HG02938 (cell line): ENCODE measurements around the gene FGFR2.
"Not testable (repeated sequence)": the region's sequence is repeated elsewhere in the genome, so short reads cannot be mapped to it uniquely, and the experiment has no call there.

Source experiments
- ATAC-seq: cut with Tn5 transposase; IDR thresholded peaks from one replicate; pipeline ENCODE4 v1.9.1; 2021; ENCODE audit warnings: mild to moderate bottlenecking, moderate library complexity; ENCODE audit not compliant: unreplicated experiment

FGFR2 gene

DNA sequence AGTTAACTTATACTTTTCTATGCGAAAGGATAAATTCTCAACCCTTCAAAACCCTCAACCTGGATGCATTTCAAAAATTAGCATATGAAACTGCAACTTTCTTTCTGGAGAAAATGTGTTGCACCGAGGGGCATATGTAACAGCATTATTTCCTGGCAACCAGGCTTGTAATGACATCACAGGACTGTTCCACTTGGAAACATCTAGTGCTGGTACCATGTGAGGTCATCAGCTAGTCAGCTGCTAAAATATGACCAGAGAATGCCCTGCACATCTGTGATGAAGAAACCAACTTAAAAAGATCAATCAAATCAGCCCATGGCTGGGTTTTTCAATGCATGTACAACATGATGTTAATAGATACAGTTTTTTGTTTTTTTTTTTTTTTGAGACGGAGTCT, 40.0 kb downstream of the FGFR2 start:
- ATAC-seq = no peak

DNA sequence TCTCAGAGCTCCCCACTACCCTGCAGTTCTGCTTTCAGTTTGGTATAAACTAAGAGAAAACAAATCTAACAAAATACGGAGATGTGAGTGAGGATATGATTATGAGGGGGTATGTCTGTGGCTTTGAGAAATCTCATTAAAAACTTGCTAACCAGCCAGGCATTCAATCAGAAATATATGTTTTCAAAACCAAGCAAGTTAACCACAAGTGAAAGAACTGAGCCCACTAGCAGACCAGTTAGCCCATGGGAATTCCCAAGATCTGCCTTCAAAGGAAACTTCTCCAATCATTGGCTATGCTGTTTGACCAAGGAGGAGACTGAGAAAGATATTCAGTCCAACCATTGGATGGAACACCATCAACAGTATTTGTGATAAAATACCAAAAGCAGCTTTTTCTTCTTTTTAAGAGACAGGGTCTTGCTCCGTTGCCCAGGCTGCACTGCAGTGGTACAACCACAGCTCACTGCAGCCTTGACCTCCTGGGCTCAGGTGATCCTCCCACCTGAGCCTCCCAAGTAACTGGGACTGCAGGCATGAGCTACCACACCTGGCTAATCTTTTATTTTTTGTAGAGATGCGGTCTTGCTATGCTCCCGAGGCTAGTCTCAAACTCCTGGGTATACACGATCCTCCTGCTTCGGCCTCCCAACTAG, 41.2 kb downstream of the FGFR2 start:
- no peak for ATAC-seq

DNA sequence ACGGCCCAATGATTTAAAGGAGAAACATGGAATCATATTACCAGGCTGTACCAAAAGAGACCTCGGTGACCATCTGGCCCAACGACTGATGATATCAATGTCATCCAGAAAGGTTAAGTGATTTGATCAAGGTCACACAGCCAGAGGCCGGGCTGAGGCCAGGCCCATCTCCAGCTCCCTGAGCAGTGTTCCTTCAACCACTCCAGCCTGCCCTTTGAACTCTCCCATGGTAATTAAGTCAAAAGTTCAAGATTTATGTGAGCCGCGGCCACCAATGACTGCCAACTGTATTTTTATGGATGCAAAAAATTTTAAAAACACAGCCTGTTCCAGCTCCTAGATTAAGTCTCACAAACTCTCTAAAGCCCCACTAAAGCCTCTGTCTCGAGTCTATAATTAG, 41.8 kb downstream of the FGFR2 start:
- ATAC-seq = no peak

DNA sequence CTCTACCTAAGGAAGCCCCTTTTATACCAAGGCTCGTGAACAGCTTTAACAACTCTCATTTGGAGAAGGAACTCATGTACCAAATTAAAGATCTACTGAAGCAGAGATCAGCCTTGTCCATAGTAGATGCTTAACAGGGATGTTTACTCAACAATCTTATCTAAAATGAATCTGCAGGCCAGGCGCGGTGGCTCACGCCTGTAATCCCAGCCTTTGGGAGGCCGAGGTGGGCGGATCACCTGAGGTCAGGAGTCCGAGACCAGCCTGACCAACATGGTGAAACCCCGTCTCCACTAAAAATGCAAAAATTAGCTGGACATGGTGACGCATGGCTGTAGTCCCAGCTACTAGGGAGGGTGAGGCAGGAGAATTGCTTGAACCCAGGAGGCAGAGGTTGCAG, 43.3 kb downstream of the FGFR2 start:
- not testable (repeated sequence) for ATAC-seq

DNA sequence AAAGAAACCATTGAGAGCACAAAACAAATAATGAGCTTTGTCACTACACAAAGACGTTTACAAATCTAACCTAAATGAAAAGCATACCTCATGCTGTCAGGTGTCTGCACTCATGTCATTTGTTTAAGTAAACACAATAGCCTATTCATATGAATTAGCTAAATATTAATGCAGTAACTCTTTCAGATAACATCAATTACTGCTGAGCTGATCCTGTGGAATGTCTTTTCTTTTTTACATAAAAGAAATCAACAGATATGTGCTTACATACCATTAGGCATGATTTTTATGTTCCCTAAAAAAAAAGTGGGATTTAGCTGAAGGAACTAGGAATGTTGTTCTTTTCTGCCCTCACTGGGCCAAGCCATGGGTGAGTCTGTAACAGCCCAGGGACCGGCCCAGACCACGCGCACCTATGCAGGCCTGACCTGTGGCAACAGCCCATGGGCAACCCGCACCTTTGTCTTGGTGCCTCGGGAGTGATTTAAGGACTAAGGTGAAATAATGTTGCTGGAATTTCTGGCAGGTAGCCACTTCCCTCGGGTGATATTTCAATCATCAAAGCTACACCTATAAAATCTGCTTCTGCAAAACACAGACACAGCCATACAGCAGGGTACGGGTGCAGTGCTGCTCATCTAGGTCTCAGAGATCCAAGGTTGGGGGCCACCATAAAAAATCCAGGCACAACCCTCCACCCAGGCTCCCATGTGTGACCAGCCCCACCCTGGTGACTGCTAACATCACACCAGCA, 44.6 kb downstream of the FGFR2 start:
- ATAC-seq = no peak

DNA sequence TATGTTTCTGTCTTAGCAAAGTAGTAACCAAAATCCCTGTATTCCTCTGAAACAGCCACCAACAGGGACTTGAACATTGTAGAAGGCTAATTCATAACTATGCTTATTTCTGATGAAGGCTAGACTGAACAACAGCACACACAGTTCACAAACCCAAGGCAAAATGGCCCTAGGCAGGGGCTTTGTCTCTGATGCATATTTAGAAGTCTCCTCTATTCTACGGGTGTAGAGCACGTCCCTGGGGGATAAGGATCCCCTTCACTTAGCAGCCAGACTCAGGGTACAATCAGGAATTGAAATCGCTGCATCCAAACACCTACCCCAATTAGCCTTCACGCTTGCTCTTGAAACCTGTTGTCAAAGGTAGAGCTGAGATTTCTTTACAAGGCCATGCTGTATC, 45.5 kb downstream of the FGFR2 start:
- ATAC-seq = no peak

DNA sequence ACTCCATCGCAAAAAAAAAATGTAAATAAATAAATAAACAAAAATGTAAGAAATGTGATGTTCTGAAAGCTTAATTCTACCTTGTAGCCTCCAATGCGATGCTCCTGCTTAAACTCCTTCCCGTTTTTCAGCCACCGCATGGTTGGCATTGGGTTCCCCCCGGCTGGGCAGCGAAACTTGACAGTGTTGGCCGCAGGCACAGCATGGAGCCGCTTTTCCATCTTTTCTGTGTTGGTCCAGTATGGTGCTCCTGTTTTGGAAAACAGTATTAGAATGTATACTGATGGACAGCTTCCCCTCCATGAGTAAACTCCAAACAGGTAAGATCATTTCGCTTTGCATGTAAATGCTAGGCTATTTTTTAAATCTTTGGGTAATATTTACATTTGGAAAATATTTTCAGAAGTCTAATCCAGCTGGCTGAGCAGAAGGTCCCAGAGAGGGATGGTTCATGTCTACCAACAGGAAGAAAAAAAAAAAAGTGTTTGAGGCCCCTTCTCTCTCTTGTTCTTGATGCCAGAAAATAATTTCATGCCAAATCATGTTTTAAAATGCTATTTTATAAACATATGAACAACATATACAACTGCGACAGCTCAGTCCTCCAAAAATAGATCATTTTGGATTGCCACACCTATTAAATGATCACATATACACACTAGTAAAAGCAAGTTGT, 46.9 kb downstream of the FGFR2 start:
- no peak for ATAC-seq

DNA sequence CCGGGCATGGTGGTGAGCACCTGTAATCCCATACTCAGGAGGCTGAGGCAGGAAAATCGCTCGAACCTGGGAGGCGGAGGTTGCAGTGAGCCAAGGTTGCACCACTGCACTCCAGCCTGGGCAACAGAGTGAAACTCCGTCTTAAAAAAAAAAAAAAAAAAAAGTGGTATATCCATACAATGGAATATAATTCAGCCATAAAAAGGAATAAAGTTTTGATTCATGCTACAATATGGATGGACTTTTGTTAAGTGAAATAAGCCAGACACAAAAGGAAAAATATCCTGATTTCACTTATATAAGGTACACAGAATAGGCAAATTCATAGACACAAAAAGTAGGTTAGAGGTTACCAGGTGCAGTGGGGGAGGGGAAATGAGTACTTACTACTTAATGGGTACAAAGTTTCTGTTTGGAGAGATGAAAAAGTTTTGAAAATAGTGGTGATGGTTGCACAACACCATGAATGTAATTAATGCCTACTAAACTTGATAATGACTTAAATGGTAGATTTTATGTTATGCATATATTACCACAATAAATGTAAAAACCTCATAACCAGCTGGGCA, 53.9 kb downstream of the FGFR2 start:
- ATAC-seq = no peak

DNA sequence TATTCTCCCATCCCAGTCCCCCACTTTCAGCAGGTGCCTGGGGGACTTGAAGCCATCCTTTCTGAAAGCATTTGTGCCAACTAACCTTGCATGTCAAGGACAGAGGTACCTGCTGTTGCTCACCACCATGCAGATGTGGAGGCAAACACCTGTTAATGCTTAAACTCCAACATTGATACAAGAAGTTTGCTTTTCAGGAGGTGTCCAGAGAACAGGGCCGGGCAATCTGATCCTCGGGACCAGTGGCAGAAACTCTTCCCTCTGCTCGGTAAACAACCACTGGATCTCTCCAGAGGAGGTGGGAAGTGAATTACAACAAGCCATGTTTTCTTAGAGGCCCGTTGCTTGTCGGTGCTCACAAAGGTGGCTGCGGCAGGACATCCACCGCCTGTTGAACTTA, 54.7 kb downstream of the FGFR2 start:
- ATAC-seq = no peak

DNA sequence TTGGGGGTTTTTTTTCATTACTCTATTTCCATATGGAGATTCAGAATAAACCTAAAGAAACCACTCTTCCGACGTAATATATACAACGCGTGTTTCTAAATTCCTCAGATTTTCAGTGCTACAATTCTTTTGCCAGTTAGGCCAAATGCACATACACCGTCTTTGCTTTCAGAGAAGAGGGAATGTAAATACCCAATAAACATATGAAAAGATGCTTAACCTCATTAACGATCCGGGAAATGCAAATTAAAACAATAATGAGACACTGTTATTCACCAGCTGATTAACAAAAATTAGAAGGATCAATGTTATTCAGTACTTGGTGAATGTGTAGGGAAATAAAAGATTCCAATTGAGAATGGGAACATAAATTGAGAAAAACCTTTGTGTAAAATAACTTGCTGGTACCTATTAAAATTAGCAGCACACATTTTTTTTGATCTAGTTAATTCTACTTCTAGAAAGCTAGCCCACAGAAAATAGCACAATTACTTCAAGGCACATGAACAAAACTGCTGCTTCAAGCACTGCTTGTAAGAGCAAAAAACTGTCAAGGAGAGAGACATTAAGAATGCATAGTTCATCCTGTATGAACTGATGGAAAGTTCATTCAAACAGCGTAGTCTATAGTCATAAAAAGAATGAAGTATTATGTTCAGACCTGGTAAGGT, 56.7 kb downstream of the FGFR2 start:
- ATAC-seq = no peak

DNA sequence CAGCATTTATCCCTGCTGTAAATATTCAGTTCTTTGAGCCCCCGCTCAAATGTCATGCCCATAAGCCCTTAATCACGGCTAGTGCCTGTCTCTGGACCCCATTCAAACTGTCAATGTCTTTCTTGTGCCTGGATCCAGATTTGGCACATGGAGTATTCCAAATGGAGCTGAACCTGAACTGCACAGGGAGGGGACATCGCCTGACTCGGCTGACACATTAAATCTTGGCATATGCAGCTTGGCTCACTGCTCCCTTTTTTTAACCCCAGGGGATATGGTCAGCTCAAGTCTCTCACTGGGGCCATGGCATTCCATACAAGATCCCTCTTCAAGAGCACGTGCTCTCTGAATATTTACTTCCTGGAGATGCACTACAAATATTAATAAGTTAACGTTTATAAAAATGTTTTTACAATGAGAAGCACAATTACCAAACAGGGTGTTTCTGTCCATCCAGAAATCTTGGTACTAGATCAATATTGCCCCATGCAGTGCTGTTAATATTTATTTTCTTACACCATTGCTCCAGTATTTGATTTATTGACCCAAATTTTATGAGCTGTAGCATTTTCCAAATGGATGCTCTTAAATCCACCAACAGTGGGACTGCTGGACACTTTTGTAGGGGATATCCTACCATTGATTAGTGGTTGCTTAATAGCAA, 57.4 kb downstream of the FGFR2 start:
- ATAC-seq = no peak

DNA sequence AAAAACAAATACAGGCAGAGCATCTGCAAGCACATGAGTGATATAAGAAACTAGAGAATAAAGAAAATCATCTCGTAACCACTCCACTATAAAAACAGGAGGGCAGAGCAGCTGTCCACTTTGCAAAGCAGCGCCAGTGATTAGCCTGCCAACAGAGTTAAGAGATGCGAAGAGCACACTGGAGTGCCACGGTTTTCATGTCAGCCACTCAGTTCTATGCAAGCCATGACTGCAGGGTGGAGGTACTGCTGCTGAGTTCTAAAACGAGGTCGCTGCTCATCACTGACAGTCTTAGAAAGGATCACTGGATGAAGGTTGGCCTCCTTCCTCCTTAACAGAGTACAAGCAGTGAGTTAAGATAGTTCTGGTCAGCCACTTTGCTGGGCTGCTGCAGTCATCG, 58.5 kb downstream of the FGFR2 start:
- no peak for ATAC-seq

DNA sequence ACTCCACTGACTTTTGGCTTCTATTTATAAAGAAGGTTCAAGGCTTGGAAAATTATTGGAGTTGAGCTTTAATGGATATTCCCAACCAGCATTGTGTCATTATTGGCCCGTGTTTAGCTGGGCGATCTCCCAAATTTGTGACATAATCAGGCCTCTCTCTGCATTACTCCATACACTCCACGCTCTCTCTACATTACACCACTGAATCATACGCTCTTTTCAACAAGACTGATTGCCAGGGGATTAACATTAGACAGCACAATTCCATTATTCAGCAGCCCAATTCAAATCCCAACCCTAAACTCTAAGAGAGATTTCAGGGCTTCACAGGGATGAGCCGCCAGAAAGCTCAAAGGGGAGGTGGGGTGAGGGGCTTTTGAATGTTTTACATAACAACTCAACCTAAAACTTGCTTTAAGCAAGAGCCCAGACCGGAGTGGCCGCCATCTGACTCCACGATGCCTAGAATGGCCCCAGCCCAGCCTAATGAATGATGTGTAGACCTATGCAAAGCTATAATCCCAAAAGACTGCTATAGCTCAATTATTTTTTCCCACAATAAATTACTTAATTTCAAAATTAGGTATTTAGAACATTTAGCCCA, 61.8 kb downstream of the FGFR2 start:
- no peak for ATAC-seq

DNA sequence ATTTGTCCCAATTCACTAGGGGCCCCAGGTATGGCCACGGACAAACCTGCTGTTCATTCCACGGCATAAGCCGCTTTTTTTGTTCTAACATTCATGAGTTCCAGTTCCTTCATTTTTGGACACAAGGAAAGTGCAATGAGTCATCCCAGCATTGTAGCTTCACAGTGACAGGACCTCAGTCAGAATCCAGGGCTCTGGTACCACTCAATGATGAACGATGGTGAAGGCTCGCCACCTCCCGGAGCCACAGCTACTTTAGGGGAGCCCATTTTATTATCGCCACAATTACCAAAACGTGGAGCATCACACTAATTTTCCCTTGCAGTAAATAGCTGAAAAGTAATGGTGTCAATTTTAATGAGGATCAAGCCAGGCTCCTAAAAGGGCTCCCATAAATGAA, 62.9 kb downstream of the FGFR2 start:
- no peak for ATAC-seq

DNA sequence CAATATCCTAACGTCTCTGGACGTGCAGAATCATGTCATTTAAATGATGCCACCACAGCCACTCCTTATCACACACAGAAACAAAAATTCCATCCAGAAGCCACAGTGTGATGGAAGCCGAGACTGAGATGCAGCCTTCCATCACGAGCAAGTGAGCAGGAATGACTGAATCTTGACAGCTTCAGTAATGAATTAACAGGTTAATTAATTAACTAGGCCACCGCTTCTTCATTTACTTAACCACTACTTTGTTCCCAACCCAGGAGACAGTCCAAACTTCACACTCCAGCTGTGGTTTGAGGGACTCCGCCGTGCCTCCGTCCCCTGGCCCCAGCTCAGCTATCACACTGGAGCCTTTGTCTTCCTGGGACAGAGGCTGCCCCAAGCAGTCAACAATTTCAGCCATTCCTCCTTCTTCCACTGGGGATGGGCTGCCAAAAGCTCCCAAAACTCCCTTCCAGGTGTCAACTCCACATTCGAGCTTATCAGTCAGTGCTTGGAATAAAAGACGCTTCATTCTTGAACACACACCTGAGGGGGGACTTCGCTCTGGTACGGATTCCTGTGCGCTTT, 65.9 kb downstream of the FGFR2 start:
- ATAC-seq = no peak

DNA sequence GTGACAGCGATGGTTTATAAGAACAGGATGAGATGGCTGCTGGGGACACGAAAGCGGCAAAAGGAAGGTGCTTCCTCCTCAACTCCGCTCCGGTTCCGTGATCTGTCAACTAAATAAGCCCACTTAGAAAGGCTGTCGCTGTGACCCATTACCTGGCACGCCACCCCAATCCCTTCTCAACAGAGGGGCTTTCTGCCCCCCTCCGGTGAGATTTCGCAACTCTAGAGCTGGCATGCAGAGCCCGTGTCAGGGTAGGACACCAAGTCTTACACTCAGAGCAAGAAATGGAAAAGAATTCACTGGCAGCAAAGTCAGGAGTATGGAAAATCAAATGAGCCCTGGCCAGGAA, 66.4 kb downstream of the FGFR2 start:
- ATAC-seq = no peak

DNA sequence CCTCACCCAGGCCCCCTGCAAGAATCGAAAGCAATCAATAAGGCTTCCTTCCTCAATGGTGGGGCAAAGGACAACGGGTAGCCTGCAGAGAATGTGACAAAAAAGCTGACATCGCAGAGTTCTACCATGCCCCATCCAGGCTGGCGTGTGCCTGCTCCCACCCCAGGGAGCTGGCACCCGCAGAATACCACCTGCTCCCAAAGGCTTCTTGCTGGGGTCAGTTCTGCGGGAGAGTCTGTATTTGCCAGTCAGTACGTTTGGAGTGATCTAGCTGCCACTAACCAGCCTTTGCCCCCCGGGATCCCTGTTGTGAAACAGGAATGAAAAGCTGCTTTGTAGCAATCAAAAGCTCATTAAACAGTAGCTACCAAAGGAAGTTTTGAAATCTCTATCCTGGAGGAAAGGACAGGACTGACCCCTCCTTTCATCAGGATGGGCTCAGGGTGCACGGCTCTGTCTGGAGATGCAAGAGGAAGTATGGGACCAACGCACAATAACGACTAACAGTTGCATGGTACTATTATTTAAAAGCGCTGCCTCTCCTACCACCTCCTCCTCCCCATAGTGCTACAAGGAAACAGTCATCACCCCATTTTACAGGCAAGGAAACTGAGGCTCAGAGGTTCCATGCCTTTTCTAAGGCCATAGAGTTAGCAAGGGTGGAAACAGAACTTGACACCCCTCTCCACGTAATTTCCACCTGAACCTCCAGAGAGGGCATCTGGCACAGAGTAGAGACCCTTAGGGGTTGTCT, 67.0 kb downstream of the FGFR2 start:
- ATAC-seq = no peak

DNA sequence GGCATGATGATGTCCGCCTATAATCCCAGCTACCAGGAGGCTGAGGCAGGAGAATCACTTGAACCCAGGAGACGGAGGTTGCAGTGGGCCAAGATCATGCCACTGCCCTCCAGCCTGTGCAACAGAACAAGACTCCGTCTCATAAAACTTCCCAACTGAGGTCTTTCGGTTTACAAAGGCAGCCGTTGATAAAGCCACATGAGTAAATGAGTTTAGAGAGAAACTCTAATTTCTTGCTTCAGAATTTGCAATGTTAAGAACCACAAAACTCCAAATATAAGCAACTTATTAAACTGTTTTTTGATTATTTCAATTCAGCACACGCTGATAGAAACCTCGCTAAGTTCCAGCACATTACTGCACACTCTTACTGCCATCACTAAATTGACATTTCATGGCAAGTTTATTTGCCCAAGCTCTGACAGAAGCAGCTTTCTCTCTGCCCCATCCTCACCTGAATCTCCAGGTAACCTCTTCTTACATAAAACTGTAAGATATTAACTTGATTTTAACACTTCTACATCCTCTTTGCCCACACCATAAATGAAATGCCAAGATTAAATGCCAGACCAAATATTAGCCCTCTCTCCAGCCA, 67.7 kb downstream of the FGFR2 start:
- ATAC-seq = no peak

DNA sequence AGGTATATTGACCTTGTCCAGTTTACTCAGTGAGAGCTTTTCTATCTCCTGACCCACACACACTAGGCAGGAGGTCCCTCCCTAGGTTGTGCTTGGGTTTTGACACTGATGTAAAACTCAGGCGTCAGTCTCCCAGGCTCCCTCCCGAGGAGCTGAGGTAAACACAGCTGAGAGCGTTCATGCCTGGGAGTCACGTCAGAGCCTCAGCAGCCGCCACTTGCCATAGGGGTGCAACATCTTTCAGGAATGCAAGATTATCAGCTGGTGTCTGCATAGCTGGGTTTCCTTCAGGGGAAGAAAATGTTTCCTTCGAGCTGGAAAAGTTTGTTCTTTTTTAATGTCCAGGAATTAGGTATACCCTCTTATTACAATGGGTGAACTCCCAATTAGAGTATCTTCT, 70.6 kb downstream of the FGFR2 start:
- no peak for ATAC-seq
